HCT116 (cell line): ENCODE results near the gene RPL26. TPM values are rescaled to one million over a fixed set of nuclear protein-coding genes. Genes with fewer than 3 reads are reported as not detected.

ENCODE experiments used
- ATAC-seq: fragments of 200-7000 bp; cut with Tn5 transposase; 2 replicates; pipeline ENCODE4 v1.9.1; 2020; ENCODE audit warnings: mild to moderate bottlenecking, moderate library complexity
- BruUV-seq: library from RNA; stranded (reverse); fragments of 400-500 nt; replicated peaks from 2 replicates; lab custom pipeline; 2021; lab: Mats Ljungman, UMichigan
- CTCF ChIA-PET: fragments of 300-600 bp; sonication (Branson Sonifier 250); formaldehyde crosslinking; loops from one replicate; lab custom pipeline; 2021; ENCODE audit warnings: antibody characterized with exemption; lab: Charles Lee
- POLR2A ChIA-PET: fragments of 300-600, 350-600 bp; sonication (Branson Sonifier 250); formaldehyde crosslinking; loops from one replicate; lab custom pipeline; 2021; ENCODE audit warnings: antibody characterized with exemption; lab: Charles Lee
- RAD21 ChIA-PET, 2 experiments: fragments of 300-600 bp; sonication (Branson Sonifier 250); formaldehyde crosslinking; loops; one replicate each; lab custom pipeline; 2023; ENCODE audit warnings: low total read pairs in 2 of 2; ENCODE audit not compliant: uncharacterized antibody in 2 of 2, unreplicated experiment in 2 of 2, low non-redundant PET in 1 of 2; lab: Charles Lee
- DNase-seq: peaks from one replicate; pipeline ENCODE4 v3.0.0-alpha.2; 2010; ENCODE audit warnings: low read depth, low spot score
- H2AFZ ChIP-seq: fragments of 200-600 bp; shearing (Covaris generic), sonication (generic); 2 replicates; pipeline ENCODE4 v1.6.1; 2017; ENCODE audit warnings: low read depth, mixed run types, mixed read lengths, antibody characterized with exemption, low read length; ENCODE audit not compliant: poor library complexity, severe bottlenecking
- H3K27ac ChIP-seq: 2 replicates; pipeline ENCODE4 v1.5.1; 2012; ENCODE audit warnings: low read depth, low read length
- H3K27me3 ChIP-seq: fragments of 200-600 bp; sonication (generic); 2 replicates; pipeline ENCODE4 v1.6.1; 2016; ENCODE audit warnings: mixed run types, low read length, mixed read lengths; ENCODE audit not compliant: insufficient read depth
- H3K36me3 ChIP-seq, 2 experiments: fragments of 200-500 bp in 1 of 2; fragments of 200-600 bp in 1 of 2; sonication (Bioruptor generic) in 1 of 2; sonication (generic) in 1 of 2; 2 replicates each; pipeline versions ENCODE4 v1.5.1 to v1.6.1; 2014 to 2016; ENCODE audit warnings: low read length in 2 of 2, inconsistent platforms in 1 of 2, mixed read lengths in 1 of 2, mixed run types in 1 of 2; ENCODE audit not compliant: insufficient read depth in 2 of 2, control insufficient read depth in 1 of 2
- H3K4me1 ChIP-seq, 2 experiments: fragments of 200-600 bp in 1 of 2; sonication (generic) in 1 of 2; 2 replicates each; pipeline versions ENCODE4 v1.5.1 to v1.6.1; 2012 to 2017; ENCODE audit warnings: low read length in 2 of 2, inconsistent platforms in 1 of 2, mild to moderate bottlenecking in 1 of 2, mixed read lengths in 1 of 2, mixed run types in 1 of 2, moderate library complexity in 1 of 2; ENCODE audit not compliant: insufficient read depth in 2 of 2, control insufficient read depth in 1 of 2
- H3K4me2 ChIP-seq: fragments of 200-600 bp; sonication (generic); 2 replicates; pipeline ENCODE4 v1.6.1; 2017; ENCODE audit warnings: mixed run types, low read length, mixed read lengths
- H3K4me3 ChIP-seq, 2 experiments: fragments of 200-600 bp in 1 of 2; sonication (generic) in 1 of 2; replicated peaks in 1 of 2; 2 replicates each; pipeline ENCODE4 v1.5.1; 2011 to 2016; ENCODE audit warnings: low read length in 2 of 2, control low read depth in 1 of 2, low read depth in 1 of 2, mild to moderate bottlenecking in 1 of 2, mixed read lengths in 1 of 2, mixed run types in 1 of 2
- H3K79me2 ChIP-seq: fragments of 200-600 bp; sonication (generic); 2 replicates; pipeline ENCODE4 v1.6.1; 2017; ENCODE audit warnings: mild to moderate bottlenecking, mixed run types, low read length, moderate library complexity, mixed read lengths; ENCODE audit not compliant: insufficient read depth
- H3K9ac ChIP-seq: fragments of 200-600 bp; sonication (generic); 2 replicates; pipeline ENCODE4 v1.6.1; 2016; ENCODE audit warnings: low read length, mixed read lengths
- H3K9me2 ChIP-seq: fragments of 200-600 bp; sonication (generic), shearing (Covaris generic); 2 replicates; pipeline ENCODE4 v1.6.1; 2017; ENCODE audit warnings: mixed run types, mild to moderate bottlenecking, moderate library complexity; ENCODE audit not compliant: insufficient read depth
- H3K9me3 ChIP-seq, 2 experiments: fragments of 200-500 bp in 1 of 2; fragments of 200-600 bp in 1 of 2; sonication (Bioruptor generic) in 1 of 2; sonication (generic) in 1 of 2; 2 replicates each; pipeline ENCODE4 v1.6.1; 2014 to 2017; ENCODE audit warnings: low read length in 2 of 2, mixed read lengths in 2 of 2, inconsistent platforms in 1 of 2, low read depth in 1 of 2, mild to moderate bottlenecking in 1 of 2, mixed run types in 1 of 2, moderate library complexity in 1 of 2; ENCODE audit not compliant: control insufficient read depth in 1 of 2, insufficient read depth in 1 of 2
- H4K20me1 ChIP-seq: fragments of 200-600 bp; sonication (generic), shearing (Covaris generic); 2 replicates; pipeline ENCODE4 v1.6.1; 2017; ENCODE audit warnings: mixed run types, mild to moderate bottlenecking, moderate library complexity; ENCODE audit not compliant: insufficient read depth
- ATF3 ChIP-seq: IDR thresholded peaks from 2 replicates; pipeline ENCODE4 v1.6.1; 2012
- CBX3 ChIP-seq: IDR thresholded peaks from 2 replicates; pipeline ENCODE4 v1.6.1; 2012; ENCODE audit warnings: low read depth
- CEBPB ChIP-seq: IDR thresholded peaks from 2 replicates; pipeline ENCODE4 v1.6.1; 2012; ENCODE audit warnings: low read depth
- EZH2 ChIP-seq: fragments of 200-600 bp; sonication (generic); IDR thresholded peaks from 2 replicates; pipeline ENCODE4 v1.6.1; 2017; ENCODE audit warnings: antibody characterized with exemption, mixed run types
- FOSL1 ChIP-seq: IDR thresholded peaks from 2 replicates; pipeline ENCODE4 v1.6.1; 2012; ENCODE audit warnings: low read depth
- JUND ChIP-seq: IDR thresholded peaks from 2 replicates; pipeline ENCODE4 v1.6.1; 2012
- MAX ChIP-seq: IDR thresholded peaks from 2 replicates; pipeline ENCODE4 v1.6.1; 2012
- POLR2A ChIP-seq: IDR thresholded peaks from 2 replicates; pipeline ENCODE4 v1.7.0; 2011; ENCODE audit warnings: borderline replicate concordance; ENCODE audit not compliant: insufficient read depth, insufficient read length; ENCODE audit errors: extremely low read depth
- POLR2AphosphoS5 ChIP-seq: IDR thresholded peaks from 2 replicates; pipeline ENCODE4 v1.6.1; 2011; ENCODE audit warnings: mild to moderate bottlenecking, low read depth, low read length, moderate library complexity
- RAD21 ChIP-seq: IDR thresholded peaks from 2 replicates; pipeline ENCODE4 v1.6.1; 2012; ENCODE audit warnings: low read depth, mild to moderate bottlenecking
- SIN3A ChIP-seq: IDR thresholded peaks from 2 replicates; pipeline ENCODE4 v1.6.1; 2012; ENCODE audit warnings: low read depth
- SP1 ChIP-seq: IDR thresholded peaks from 2 replicates; pipeline ENCODE4 v1.6.1; 2012; ENCODE audit warnings: low read depth
- SRF ChIP-seq: IDR thresholded peaks from 2 replicates; pipeline ENCODE4 v1.6.1; 2012; ENCODE audit warnings: low read depth
- TCF7L2 ChIP-seq: IDR thresholded peaks from 2 replicates; pipeline ENCODE4 v1.7.0; 2011; ENCODE audit warnings: borderline replicate concordance, inconsistent platforms; ENCODE audit not compliant: insufficient read depth, insufficient read length; ENCODE audit errors: extremely low read depth
- YY1 ChIP-seq: IDR thresholded peaks from 2 replicates; pipeline ENCODE4 v1.6.1; 2011; ENCODE audit warnings: low read length, low read depth, moderate library complexity, mild to moderate bottlenecking; ENCODE audit not compliant: insufficient replicate concordance; ENCODE audit errors: extremely low read depth
- ZFX ChIP-seq: fragments of 450-650 bp; IDR thresholded peaks from 2 replicates; pipeline ENCODE4 v1.6.1; 2017
- ZNF274 ChIP-seq: fragments of 200-500 bp; sonication (Bioruptor generic); IDR thresholded peaks from 2 replicates; pipeline ENCODE4 v1.6.1; 2014; ENCODE audit warnings: mild to moderate bottlenecking, low read depth, low read length, inconsistent platforms
- intact Hi-C: fragments of 100-400 bp; cut with micrococcal nuclease; formaldehyde crosslinking; loops from 2 replicates; pipeline ENCODE4 v1.10.0; 2022
- total RNA-seq: library from RNA; stranded (reverse); gene quantifications from one replicate; pipeline ENCODE4 v1.2.1, GENCODE V29; 2021; ENCODE audit not compliant: unreplicated experiment
- TF ChIP-seq, protein P1 (sequence below): IDR thresholded peaks from 2 replicates; pipeline ENCODE4 v1.6.1; 2011; ENCODE audit warnings: mild to moderate bottlenecking, low read length, moderate library complexity; ENCODE audit not compliant: insufficient replicate concordance; ENCODE audit errors: extremely low read depth
- TF ChIP-seq, protein P2 (sequence below), 3 experiments: fragments of 200-600 bp in 1 of 3; sonication (generic) in 1 of 3; IDR thresholded peaks in 2 of 3; conservative IDR thresholded peaks in 1 of 3; 2 replicates each; pipeline ENCODE4 v1.5.1; 2012 to 2017; ENCODE audit warnings: low read depth in 2 of 3, low read length in 2 of 3, antibody characterized with exemption in 1 of 3, borderline replicate concordance in 1 of 3, control low read depth in 1 of 3, mild to moderate bottlenecking in 1 of 3, mixed read lengths in 1 of 3, mixed run types in 1 of 3, moderate library complexity in 1 of 3; ENCODE audit not compliant: insufficient read depth in 1 of 3
- TF ChIP-seq, protein P3 (sequence below): IDR thresholded peaks from 2 replicates; pipeline ENCODE4 v1.6.1; 2012; ENCODE audit warnings: low read depth

The RPL26 gene
- total RNA-seq, 1 experiment from 2014 or later = 2,603 TPM

DNA sequence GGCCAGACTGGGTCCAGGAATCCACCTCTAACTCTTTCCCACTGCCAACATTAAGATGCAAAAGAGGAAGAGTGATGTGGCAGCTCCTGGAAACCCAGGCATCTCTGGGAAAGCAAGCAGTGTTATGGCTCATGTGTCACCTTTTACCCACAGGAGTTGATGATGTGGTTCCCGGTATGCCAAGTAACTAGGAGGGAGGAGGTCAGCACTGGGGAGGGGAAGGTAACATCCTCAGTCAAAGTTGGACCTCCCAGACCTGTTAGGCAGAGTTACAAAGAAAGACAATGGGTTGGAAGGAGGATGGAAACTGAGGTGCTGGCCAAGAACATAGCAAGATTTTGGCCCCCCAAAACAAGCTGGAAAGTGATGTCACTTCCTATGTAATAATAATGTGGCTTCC is 17.9 kb downstream of the RPL26 start:
- Histone ChIP-seq H3K9me2 (no peaks in the 10 kb centered on the region), H3K4me1 (peaks cover 0 to 3% of the 10 kb centered on the region in 2 experiments; a peak in 1 of 4 replicates), H3K9ac (no peak overlapping the region), H3K27ac (no peak overlapping the region), H3K9me3 (no peaks in the 10 kb centered on the region), H2AFZ (no peak overlapping the region), H3K79me2 (no peaks in the 10 kb centered on the region), H3K4me2 (no peak overlapping the region), H4K20me1 (no peaks in the 10 kb centered on the region), H3K27me3 (no peaks in the 10 kb centered on the region), H3K36me3 (0 out of 4 replicates have a peak, but pooled peaks cover 0 to 2% of the 10 kb centered on the region in 2 experiments), H3K4me3 (no peak overlapping the region)
- ChIA-PET RAD21 (no interaction called here), CTCF (no interaction called here), POLR2A (no interaction called here)
- no peak for DNase-seq
- intact Hi-C loops = no loop called here
- no peak for ATAC-seq
- TF ChIP-seq SRF (no peak), TCF7L2 (no peak), CEBPB (no peak), CBX3 (no peak), ZFX (no peak), EZH2 (no peak), POLR2A (no peak), POLR2AphosphoS5 (no peak), JUND (no peak), ATF3 (no peak), FOSL1 (no peak), RAD21 (no peak), SP1 (no peak), SIN3A (no peak), MAX (no peak), YY1 (no peak), ZNF274 (no peak)
- TF ChIP-seq, protein P1, sequence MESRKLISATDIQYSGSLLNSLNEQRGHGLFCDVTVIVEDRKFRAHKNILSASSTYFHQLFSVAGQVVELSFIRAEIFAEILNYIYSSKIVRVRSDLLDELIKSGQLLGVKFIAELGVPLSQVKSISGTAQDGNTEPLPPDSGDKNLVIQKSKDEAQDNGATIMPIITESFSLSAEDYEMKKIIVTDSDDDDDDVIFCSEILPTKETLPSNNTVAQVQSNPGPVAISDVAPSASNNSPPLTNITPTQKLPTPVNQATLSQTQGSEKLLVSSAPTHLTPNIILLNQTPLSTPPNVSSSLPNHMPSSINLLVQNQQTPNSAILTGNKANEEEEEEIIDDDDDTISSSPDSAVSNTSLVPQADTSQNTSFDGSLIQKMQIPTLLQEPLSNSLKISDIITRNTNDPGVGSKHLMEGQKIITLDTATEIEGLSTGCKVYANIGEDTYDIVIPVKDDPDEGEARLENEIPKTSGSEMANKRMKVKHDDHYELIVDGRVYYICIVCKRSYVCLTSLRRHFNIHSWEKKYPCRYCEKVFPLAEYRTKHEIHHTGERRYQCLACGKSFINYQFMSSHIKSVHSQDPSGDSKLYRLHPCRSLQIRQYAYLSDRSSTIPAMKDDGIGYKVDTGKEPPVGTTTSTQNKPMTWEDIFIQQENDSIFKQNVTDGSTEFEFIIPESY = no peak
- TF ChIP-seq, protein P2, sequence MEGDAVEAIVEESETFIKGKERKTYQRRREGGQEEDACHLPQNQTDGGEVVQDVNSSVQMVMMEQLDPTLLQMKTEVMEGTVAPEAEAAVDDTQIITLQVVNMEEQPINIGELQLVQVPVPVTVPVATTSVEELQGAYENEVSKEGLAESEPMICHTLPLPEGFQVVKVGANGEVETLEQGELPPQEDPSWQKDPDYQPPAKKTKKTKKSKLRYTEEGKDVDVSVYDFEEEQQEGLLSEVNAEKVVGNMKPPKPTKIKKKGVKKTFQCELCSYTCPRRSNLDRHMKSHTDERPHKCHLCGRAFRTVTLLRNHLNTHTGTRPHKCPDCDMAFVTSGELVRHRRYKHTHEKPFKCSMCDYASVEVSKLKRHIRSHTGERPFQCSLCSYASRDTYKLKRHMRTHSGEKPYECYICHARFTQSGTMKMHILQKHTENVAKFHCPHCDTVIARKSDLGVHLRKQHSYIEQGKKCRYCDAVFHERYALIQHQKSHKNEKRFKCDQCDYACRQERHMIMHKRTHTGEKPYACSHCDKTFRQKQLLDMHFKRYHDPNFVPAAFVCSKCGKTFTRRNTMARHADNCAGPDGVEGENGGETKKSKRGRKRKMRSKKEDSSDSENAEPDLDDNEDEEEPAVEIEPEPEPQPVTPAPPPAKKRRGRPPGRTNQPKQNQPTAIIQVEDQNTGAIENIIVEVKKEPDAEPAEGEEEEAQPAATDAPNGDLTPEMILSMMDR (IDR thresholded peaks at IDR 0.05 in 2 of 3, conservative IDR thresholded peaks at IDR 0.05 in 1 of 3; ENCODE audit: borderline replicate concordance in 1 of 3, insufficient read depth in 1 of 3, low read depth in 2 of 3, low read length in 2 of 3) = no peak
- TF ChIP-seq, protein P3, sequence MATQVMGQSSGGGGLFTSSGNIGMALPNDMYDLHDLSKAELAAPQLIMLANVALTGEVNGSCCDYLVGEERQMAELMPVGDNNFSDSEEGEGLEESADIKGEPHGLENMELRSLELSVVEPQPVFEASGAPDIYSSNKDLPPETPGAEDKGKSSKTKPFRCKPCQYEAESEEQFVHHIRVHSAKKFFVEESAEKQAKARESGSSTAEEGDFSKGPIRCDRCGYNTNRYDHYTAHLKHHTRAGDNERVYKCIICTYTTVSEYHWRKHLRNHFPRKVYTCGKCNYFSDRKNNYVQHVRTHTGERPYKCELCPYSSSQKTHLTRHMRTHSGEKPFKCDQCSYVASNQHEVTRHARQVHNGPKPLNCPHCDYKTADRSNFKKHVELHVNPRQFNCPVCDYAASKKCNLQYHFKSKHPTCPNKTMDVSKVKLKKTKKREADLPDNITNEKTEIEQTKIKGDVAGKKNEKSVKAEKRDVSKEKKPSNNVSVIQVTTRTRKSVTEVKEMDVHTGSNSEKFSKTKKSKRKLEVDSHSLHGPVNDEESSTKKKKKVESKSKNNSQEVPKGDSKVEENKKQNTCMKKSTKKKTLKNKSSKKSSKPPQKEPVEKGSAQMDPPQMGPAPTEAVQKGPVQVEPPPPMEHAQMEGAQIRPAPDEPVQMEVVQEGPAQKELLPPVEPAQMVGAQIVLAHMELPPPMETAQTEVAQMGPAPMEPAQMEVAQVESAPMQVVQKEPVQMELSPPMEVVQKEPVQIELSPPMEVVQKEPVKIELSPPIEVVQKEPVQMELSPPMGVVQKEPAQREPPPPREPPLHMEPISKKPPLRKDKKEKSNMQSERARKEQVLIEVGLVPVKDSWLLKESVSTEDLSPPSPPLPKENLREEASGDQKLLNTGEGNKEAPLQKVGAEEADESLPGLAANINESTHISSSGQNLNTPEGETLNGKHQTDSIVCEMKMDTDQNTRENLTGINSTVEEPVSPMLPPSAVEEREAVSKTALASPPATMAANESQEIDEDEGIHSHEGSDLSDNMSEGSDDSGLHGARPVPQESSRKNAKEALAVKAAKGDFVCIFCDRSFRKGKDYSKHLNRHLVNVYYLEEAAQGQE = no peak
- BruUV-seq = no TSS peak
